Sigmoid colon (tissue), 4 donors: Measurements from ENCODE around the gene CTAGE6.
"Not testable (repeated sequence)": the region's sequence is repeated elsewhere in the genome, so short reads cannot be mapped to it uniquely, and the experiment has no call there.

ENCODE experiments used
- POLR2A ChIP-seq, 2 donors: fragments of 450-650 bp; IDR thresholded peaks; one replicate each; pipeline ENCODE4 v1.6.1; 2016; ENCODE audit warnings: antibody characterized with exemption in 2 of 2, mild to moderate bottlenecking in 2 of 2, moderate library complexity in 2 of 2
- POLR2AphosphoS5 ChIP-seq, 4 donors: sonication (generic); formaldehyde crosslinking; IDR thresholded peaks; one replicate each; pipeline ENCODE4 v1.6.1; 2017; ENCODE audit warnings: antibody characterized with exemption in 4 of 4
- TF ChIP-seq, protein P1 (sequence below), 4 experiments: fragments of 450-650 bp in 3 of 4; fragments of 200-600 bp in 1 of 4; IDR thresholded peaks; one replicate each; pipeline ENCODE4 v1.5.1; 2016 to 2019; ENCODE audit warnings: antibody characterized with exemption in 4 of 4, mild to moderate bottlenecking in 3 of 4, moderate library complexity in 2 of 4

DNA sequence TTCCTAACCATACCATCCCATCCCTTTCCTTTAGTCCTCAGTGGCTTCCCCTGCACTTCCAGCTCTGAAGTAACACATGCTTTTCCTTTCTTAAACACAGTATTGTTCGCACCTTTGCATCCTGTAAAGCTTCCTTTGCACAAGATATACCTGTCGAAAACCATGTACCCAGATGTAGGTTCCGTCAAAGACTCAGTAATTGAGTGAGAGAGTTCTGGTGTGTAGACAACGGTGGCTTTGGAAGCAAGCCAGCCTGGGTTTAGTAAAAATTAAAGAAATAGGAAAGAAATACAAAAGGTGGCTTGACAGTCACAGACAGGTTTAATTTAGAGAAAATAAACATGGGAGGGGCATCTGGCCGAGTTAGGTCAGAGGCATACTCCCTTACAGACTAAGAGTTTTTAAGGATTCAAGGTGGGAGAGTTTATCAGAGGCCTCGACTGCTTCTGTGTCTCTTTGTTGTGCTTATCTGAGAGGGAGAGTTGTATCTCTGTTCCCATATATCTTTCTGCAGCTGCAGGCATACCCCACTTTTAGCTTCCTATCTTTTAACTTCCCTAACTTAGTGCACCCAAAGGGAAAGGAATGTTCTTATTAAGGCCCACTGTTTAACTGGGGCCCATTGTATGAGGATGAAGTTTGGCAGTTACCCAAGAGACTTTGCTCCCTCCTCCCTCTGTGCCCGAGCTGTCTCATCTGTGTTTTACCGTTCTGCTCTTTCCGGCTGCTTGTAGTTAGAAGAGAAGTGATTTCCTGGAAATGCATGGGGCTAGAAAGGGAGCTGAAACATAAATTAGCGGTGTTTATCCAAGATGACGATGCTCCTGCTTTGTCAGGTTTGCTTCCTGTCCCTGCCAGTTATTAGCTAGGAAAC, 42.7 kb downstream of the CTAGE6 start:
- TF ChIP-seq, protein P1, sequence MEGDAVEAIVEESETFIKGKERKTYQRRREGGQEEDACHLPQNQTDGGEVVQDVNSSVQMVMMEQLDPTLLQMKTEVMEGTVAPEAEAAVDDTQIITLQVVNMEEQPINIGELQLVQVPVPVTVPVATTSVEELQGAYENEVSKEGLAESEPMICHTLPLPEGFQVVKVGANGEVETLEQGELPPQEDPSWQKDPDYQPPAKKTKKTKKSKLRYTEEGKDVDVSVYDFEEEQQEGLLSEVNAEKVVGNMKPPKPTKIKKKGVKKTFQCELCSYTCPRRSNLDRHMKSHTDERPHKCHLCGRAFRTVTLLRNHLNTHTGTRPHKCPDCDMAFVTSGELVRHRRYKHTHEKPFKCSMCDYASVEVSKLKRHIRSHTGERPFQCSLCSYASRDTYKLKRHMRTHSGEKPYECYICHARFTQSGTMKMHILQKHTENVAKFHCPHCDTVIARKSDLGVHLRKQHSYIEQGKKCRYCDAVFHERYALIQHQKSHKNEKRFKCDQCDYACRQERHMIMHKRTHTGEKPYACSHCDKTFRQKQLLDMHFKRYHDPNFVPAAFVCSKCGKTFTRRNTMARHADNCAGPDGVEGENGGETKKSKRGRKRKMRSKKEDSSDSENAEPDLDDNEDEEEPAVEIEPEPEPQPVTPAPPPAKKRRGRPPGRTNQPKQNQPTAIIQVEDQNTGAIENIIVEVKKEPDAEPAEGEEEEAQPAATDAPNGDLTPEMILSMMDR (IDR thresholded peaks at IDR 0.05): not testable (repeated sequence)
- TF ChIP-seq POLR2A, POLR2AphosphoS5 (IDR thresholded peaks at IDR 0.05): not testable (repeated sequence)
